ENCODE results near the gene NFE2L3. TPM values are rescaled to one million over a fixed set of nuclear protein-coding genes. Genes with fewer than 3 reads are reported as not detected.
A peak's percentile ranks its signal among the peaks of the same experiment; 100 is the strongest.
"Not testable (repeated sequence)": the region's sequence is repeated elsewhere in the genome, so short reads cannot be mapped to it uniquely, and the experiment has no call there.

Gene NFE2L3
- total RNA-seq, 5 donors from 2014 or later (not counting 1 experiment from before 2014, with no cell fraction given) = 1.8 to 6.2 (median 5.1) TPM

GRCh38 chr7:26176696-26177095 is 24.7 kb downstream of the NFE2L3 start:
- H3K27ac ChIP-seq (ENCODE audit: low read length); H3K36me3 ChIP-seq (ENCODE audit: control insufficient read depth in 2 of 2, extremely low read depth in 1 of 2, insufficient read depth in 1 of 2, low read length in 1 of 2); H3K27me3 ChIP-seq (replicated peaks in 1 of 2; ENCODE audit: control insufficient read depth in 2 of 2, extremely low read depth in 1 of 2, insufficient read depth in 2 of 2, low read length in 1 of 2); H3K27me3 Mint-ChIP-seq; H3K36me3 Mint-ChIP-seq; H3K4me3 ChIP-seq (ENCODE audit: control insufficient read depth in 1 of 2, extremely low read depth in 1 of 2, low read length in 1 of 2); H3K9me3 ChIP-seq; H3K9me3 Mint-ChIP-seq; H3K4me3 Mint-ChIP-seq; DNase-seq; H3K27ac Mint-ChIP-seq; ATAC-seq (replicated peaks in 1 of 4); CTCF ChIA-PET: not testable (repeated sequence)
- POLR2A ChIA-PET = interaction anchor here in 1 of 2 donors (0.9 kb wide), 1 partner anchor 1614 kb away, joined by 8 read pairs; no protein-coding TSS in a partner anchor
- peaks cover 0 to 11% of the 10 kb centered on the region in 2 experiments for H3K4me1 ChIP-seq (ENCODE audit: control insufficient read depth in 1 of 2, extremely low read depth in 1 of 2, insufficient read depth in 2 of 2, low read length in 2 of 2)
- peaks cover 33 to 46% (median 44%) of the 10 kb centered on the region in 3 donors for H3K4me1 Mint-ChIP-seq
- WGBS (ENCODE audit: insufficient coverage) = 93% methylated on average over 7 of the region's 26 CpGs

- H3K27ac ChIP-seq (ENCODE audit: low read length); H3K27ac Mint-ChIP-seq; H3K27me3 ChIP-seq (replicated peaks in 1 of 2; ENCODE audit: control insufficient read depth in 2 of 2, extremely low read depth in 1 of 2, insufficient read depth in 2 of 2, low read length in 1 of 2); H3K27me3 Mint-ChIP-seq; H3K9me3 ChIP-seq; CTCF ChIA-PET; H3K9me3 Mint-ChIP-seq; H3K4me3 Mint-ChIP-seq; H3K4me3 ChIP-seq (ENCODE audit: control insufficient read depth in 1 of 2, extremely low read depth in 1 of 2, low read length in 1 of 2); DNase-seq; H3K36me3 ChIP-seq (ENCODE audit: control insufficient read depth in 2 of 2, extremely low read depth in 1 of 2, insufficient read depth in 1 of 2, low read length in 1 of 2); H3K36me3 Mint-ChIP-seq; ATAC-seq (replicated peaks in 1 of 4): not testable (repeated sequence)
- H3K4me1 ChIP-seq (ENCODE audit: control insufficient read depth in 1 of 2, extremely low read depth in 1 of 2, insufficient read depth in 2 of 2, low read length in 2 of 2) = peaks cover 0 to 13% of the 10 kb centered on the region in 2 experiments
- 93% methylated on average over 9 of the region's 20 CpGs for WGBS (ENCODE audit: insufficient coverage)
- peaks cover 38 to 52% (median 50%) of the 10 kb centered on the region in 3 donors for H3K4me1 Mint-ChIP-seq
- POLR2A ChIA-PET = interaction anchor here in 1 of 2 donors (0.9 kb wide), 1 partner anchor 1613 kb away, joined by 8 read pairs; no protein-coding TSS in a partner anchor
Observed at GRCh38 chr7:26177269-26177668, 25.3 kb downstream of the NFE2L3 start.

GRCh38 chr7:26178272-26178960 is 26.4 kb downstream of the NFE2L3 start:
- H3K27ac ChIP-seq (ENCODE audit: low read length) = no peak overlapping the region
- H3K4me3 ChIP-seq (ENCODE audit: control insufficient read depth in 1 of 2, extremely low read depth in 1 of 2, low read length in 1 of 2) = no peak overlapping the region
- H3K36me3 ChIP-seq (ENCODE audit: control insufficient read depth in 2 of 2, extremely low read depth in 1 of 2, insufficient read depth in 1 of 2, low read length in 1 of 2) = no peaks in the 10 kb centered on the region
- Mint-ChIP-seq H3K9me3 (no peaks in the 10 kb centered on the region), H3K27ac (peak overlapping the region in 1 of 2 donors; percentile 76), H3K27me3 (no peaks in the 10 kb centered on the region), H3K4me1 (peaks cover 46 to 53% (median 53%) of the 10 kb centered on the region in 3 donors), H3K4me3 (no peak overlapping the region), H3K36me3 (peaks cover 5% of the 10 kb centered on the region)
- ChIA-PET CTCF (no interaction called here), POLR2A (no interaction called here)
- H3K27me3 ChIP-seq (replicated peaks in 1 of 2; ENCODE audit: control insufficient read depth in 2 of 2, extremely low read depth in 1 of 2, insufficient read depth in 2 of 2, low read length in 1 of 2) = no peaks in the 10 kb centered on the region
- H3K9me3 ChIP-seq = no peaks in the 10 kb centered on the region
- WGBS (ENCODE audit: insufficient coverage) = 89% methylated on average over 5 of the region's 7 CpGs
- DNase-seq (no peak), ATAC-seq (replicated peaks in 1 of 4) (peak in 2 of 4 experiments; percentile 7 to 12)
- peaks cover 0 to 15% of the 10 kb centered on the region in 2 experiments for H3K4me1 ChIP-seq (ENCODE audit: control insufficient read depth in 1 of 2, extremely low read depth in 1 of 2, insufficient read depth in 2 of 2, low read length in 2 of 2)

- H3K4me3 ChIP-seq (ENCODE audit: control insufficient read depth in 1 of 2, extremely low read depth in 1 of 2, low read length in 1 of 2) = no peak overlapping the region
- peaks cover 10% of the 10 kb centered on the region for H3K36me3 Mint-ChIP-seq
- POLR2A ChIA-PET = interaction anchor here (0.5 to 0.9 kb wide), 3 partner anchors 14 to 124 kb away, joined by 3 to 5 read pairs (median 4); no protein-coding TSS in a partner anchor
- no peak overlapping the region for H3K4me3 Mint-ChIP-seq
- no peaks in the 10 kb centered on the region for H3K36me3 ChIP-seq (ENCODE audit: control insufficient read depth in 2 of 2, extremely low read depth in 1 of 2, insufficient read depth in 1 of 2, low read length in 1 of 2)
- H3K27me3 Mint-ChIP-seq = no peaks in the 10 kb centered on the region
- ATAC-seq (replicated peaks in 1 of 4) = peak in 1 of 4 experiments; percentile 2
- H3K27ac ChIP-seq (ENCODE audit: low read length) = no peak overlapping the region
- H3K4me1 Mint-ChIP-seq = peaks cover 49 to 54% (median 53%) of the 10 kb centered on the region in 3 donors
- DNase-seq = no peak
- CTCF ChIA-PET = interaction anchor here in 1 of 2 donors (0.6 kb wide), 1 partner anchor 14 kb away, joined by 3 read pairs; no protein-coding TSS in a partner anchor
- H3K4me1 ChIP-seq (ENCODE audit: control insufficient read depth in 1 of 2, extremely low read depth in 1 of 2, insufficient read depth in 2 of 2, low read length in 2 of 2) = peaks cover 0 to 15% of the 10 kb centered on the region in 2 experiments
- no peaks in the 10 kb centered on the region for H3K27me3 ChIP-seq (replicated peaks in 1 of 2; ENCODE audit: control insufficient read depth in 2 of 2, extremely low read depth in 1 of 2, insufficient read depth in 2 of 2, low read length in 1 of 2)
- H3K9me3 ChIP-seq = no peaks in the 10 kb centered on the region
- H3K27ac Mint-ChIP-seq = peak overlapping the region in 1 of 2 donors; percentile 28
- H3K9me3 Mint-ChIP-seq = no peaks in the 10 kb centered on the region
- WGBS (ENCODE audit: insufficient coverage) = 94% methylated on average over 2 of the region's 5 CpGs
Observed at GRCh38 chr7:26179422-26179821, 27.4 kb downstream of the NFE2L3 start.

- no peaks in the 10 kb centered on the region for H3K27me3 Mint-ChIP-seq
- peak overlapping the region in 1 of 2 donors; percentile 80 for H3K27ac Mint-ChIP-seq
- CTCF ChIA-PET = interaction anchor here in 1 of 2 donors (0.6 to 0.7 kb wide), 2 partner anchors 14 kb away, joined by 3 read pairs; no protein-coding TSS in a partner anchor
- no peaks in the 10 kb centered on the region for H3K9me3 Mint-ChIP-seq
- H3K4me3 ChIP-seq (ENCODE audit: control insufficient read depth in 1 of 2, extremely low read depth in 1 of 2, low read length in 1 of 2) = no peak overlapping the region
- peak in 1 of 4 experiments; percentile 10 for ATAC-seq (replicated peaks in 1 of 4)
- H3K9me3 ChIP-seq = no peaks in the 10 kb centered on the region
- H3K27me3 ChIP-seq (replicated peaks in 1 of 2; ENCODE audit: control insufficient read depth in 2 of 2, extremely low read depth in 1 of 2, insufficient read depth in 2 of 2, low read length in 1 of 2) = no peaks in the 10 kb centered on the region
- H3K36me3 Mint-ChIP-seq = peaks cover 15% of the 10 kb centered on the region
- H3K27ac ChIP-seq (ENCODE audit: low read length) = peak overlapping the region; percentile 10
- peaks cover 55 to 60% (median 57%) of the 10 kb centered on the region in 3 donors for H3K4me1 Mint-ChIP-seq
- peaks cover 0 to 3% of the 10 kb centered on the region in 2 donors for H3K36me3 ChIP-seq (ENCODE audit: control insufficient read depth in 2 of 2, extremely low read depth in 1 of 2, insufficient read depth in 1 of 2, low read length in 1 of 2)
- peaks cover 0 to 15% of the 10 kb centered on the region in 2 experiments for H3K4me1 ChIP-seq (ENCODE audit: control insufficient read depth in 1 of 2, extremely low read depth in 1 of 2, insufficient read depth in 2 of 2, low read length in 2 of 2)
- WGBS (ENCODE audit: insufficient coverage) = 95% methylated on average over 4 of the region's 8 CpGs
- no peak overlapping the region for H3K4me3 Mint-ChIP-seq
- POLR2A ChIA-PET = interaction anchor here (0.5 to 1.5 kb wide), 7 partner anchors 8 to 124 kb away, joined by 3 to 5 read pairs (median 3); no protein-coding TSS in a partner anchor
- DNase-seq = no peak
Observed at GRCh38 chr7:26179826-26180497, 28.0 kb downstream of the NFE2L3 start.

- Mint-ChIP-seq H3K36me3 (peaks cover 23% of the 10 kb centered on the region), H3K4me3 (no peak overlapping the region), H3K27ac (peak overlapping the region; percentile 55 to 80), H3K9me3 (peaks cover 0 to 6% (median 0%) of the 10 kb centered on the region in 3 donors), H3K4me1 (peaks cover 63 to 68% (median 65%) of the 10 kb centered on the region in 3 donors), H3K27me3 (no peaks in the 10 kb centered on the region)
- Histone ChIP-seq H3K27ac (ENCODE audit: low read length) (peak overlapping the region; percentile 2), H3K27me3 (replicated peaks in 1 of 2; ENCODE audit: control insufficient read depth in 2 of 2, extremely low read depth in 1 of 2, insufficient read depth in 2 of 2, low read length in 1 of 2) (no peaks in the 10 kb centered on the region), H3K36me3 (ENCODE audit: control insufficient read depth in 2 of 2, extremely low read depth in 1 of 2, insufficient read depth in 1 of 2, low read length in 1 of 2) (peaks cover 0 to 7% of the 10 kb centered on the region in 2 donors), H3K4me1 (ENCODE audit: control insufficient read depth in 1 of 2, extremely low read depth in 1 of 2, insufficient read depth in 2 of 2, low read length in 2 of 2) (peaks cover 0 to 15% of the 10 kb centered on the region in 2 experiments), H3K9me3 (no peaks in the 10 kb centered on the region), H3K4me3 (ENCODE audit: control insufficient read depth in 1 of 2, extremely low read depth in 1 of 2, low read length in 1 of 2) (no peak overlapping the region)
- ATAC-seq (replicated peaks in 1 of 4) (no peak), DNase-seq (no peak)
- ChIA-PET CTCF (interaction anchor here in 1 of 2 donors (0.6 kb wide), 1 partner anchor 488 kb away, joined by 9 read pairs; no protein-coding TSS in a partner anchor), POLR2A (interaction anchor here (0.5 to 1.5 kb wide), 5 partner anchors 9 to 104 kb away, joined by 3 to 5 read pairs (median 3); no protein-coding TSS in a partner anchor)
- WGBS (ENCODE audit: insufficient coverage) = 62% methylated on average over 2 of the region's 5 CpGs
Observed at GRCh38 chr7:26180792-26181198, 28.8 kb downstream of the NFE2L3 start.
